LNCaP clone FGC (cell line): ENCODE results near the gene POU2F2.
A peak's percentile ranks its signal among the peaks of the same experiment; 100 is the strongest.
"Not testable (repeated sequence)": the region's sequence is repeated elsewhere in the genome, so short reads cannot be mapped to it uniquely, and the experiment has no call there.

ENCODE experiments used
- DNase-seq: peaks from one replicate; pipeline ENCODE4 v3.0.0-alpha.2; 2011; ENCODE audit warnings: low read depth
- H3K4me3 ChIP-seq: 2 replicates; pipeline ENCODE4 v1.5.1; 2011; ENCODE audit warnings: mild to moderate bottlenecking, low read depth, low read length, control low read depth
- TF ChIP-seq, protein P1 (sequence below): IDR thresholded peaks from 2 replicates; pipeline ENCODE4 v1.5.1; 2012; ENCODE audit warnings: mild to moderate bottlenecking; ENCODE audit not compliant: control insufficient read depth, insufficient read depth; ENCODE audit errors: extremely low read depth

POU2F2 gene

DNA sequence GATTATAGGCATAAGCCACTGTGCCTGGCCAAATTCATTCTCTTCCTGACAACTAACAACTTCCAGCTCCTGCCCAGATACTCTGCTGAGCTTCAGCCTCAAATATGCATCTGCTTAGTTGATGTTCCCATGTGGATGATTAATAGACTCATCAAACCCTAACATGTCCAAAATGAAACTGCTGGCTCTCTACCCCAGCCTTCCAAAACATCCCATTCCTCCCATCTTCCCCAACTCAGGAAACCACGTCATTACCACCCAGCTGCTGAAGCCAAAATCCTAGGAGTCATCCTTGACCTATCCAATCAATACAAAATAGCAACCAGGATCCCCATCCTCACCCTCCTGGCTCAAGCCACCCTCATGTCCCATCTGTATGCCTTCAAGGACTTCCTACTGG, 20.9 kb downstream of the POU2F2 start:
- TF ChIP-seq, protein P1, sequence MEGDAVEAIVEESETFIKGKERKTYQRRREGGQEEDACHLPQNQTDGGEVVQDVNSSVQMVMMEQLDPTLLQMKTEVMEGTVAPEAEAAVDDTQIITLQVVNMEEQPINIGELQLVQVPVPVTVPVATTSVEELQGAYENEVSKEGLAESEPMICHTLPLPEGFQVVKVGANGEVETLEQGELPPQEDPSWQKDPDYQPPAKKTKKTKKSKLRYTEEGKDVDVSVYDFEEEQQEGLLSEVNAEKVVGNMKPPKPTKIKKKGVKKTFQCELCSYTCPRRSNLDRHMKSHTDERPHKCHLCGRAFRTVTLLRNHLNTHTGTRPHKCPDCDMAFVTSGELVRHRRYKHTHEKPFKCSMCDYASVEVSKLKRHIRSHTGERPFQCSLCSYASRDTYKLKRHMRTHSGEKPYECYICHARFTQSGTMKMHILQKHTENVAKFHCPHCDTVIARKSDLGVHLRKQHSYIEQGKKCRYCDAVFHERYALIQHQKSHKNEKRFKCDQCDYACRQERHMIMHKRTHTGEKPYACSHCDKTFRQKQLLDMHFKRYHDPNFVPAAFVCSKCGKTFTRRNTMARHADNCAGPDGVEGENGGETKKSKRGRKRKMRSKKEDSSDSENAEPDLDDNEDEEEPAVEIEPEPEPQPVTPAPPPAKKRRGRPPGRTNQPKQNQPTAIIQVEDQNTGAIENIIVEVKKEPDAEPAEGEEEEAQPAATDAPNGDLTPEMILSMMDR = no peak
- DNase-seq = no peak
- H3K4me3 ChIP-seq = no peak overlapping the region

DNA sequence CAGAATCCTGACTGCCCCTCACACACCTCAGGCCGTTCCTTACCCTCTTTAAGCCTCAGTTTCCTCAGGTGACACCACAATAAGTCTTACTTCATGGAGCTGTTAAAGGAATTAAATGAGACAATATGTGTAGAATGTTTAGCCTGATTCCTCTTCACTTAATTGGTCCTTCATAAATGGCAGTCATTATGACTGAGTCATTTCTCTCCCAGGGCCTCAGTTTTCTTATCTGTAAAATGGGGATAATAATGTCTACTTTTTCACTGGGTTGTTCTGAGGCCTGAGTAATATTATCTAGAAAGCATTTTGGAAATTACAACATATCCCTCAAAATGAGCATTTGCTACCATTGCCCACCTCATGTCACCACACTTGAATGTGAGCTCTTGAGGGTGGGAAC, 21.6 kb downstream of the POU2F2 start:
- no peak for DNase-seq
- TF ChIP-seq, protein P1 = no peak
- H3K4me3 ChIP-seq = no peak overlapping the region

DNA sequence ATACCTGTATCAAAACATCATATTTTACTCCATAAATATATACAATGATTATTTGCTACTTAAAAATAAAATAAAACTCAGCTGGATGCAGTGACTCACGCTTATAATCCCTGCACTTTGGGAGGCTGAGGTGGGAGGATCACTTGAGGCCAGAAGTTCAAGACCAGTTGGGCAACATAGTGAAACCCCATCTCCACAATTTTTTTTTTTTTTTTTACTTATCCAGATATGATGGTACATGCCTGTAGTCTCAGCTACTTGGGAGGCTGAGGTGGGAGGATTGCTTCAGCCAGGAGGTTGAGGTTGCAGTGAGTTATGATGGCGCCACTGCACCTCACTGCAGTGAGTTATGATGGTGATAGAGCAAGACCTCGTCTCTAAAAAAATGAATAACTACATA, 22.4 kb downstream of the POU2F2 start:
- DNase-seq = no peak
- TF ChIP-seq, protein P1 = no peak
- H3K4me3 ChIP-seq = no peak overlapping the region

DNA sequence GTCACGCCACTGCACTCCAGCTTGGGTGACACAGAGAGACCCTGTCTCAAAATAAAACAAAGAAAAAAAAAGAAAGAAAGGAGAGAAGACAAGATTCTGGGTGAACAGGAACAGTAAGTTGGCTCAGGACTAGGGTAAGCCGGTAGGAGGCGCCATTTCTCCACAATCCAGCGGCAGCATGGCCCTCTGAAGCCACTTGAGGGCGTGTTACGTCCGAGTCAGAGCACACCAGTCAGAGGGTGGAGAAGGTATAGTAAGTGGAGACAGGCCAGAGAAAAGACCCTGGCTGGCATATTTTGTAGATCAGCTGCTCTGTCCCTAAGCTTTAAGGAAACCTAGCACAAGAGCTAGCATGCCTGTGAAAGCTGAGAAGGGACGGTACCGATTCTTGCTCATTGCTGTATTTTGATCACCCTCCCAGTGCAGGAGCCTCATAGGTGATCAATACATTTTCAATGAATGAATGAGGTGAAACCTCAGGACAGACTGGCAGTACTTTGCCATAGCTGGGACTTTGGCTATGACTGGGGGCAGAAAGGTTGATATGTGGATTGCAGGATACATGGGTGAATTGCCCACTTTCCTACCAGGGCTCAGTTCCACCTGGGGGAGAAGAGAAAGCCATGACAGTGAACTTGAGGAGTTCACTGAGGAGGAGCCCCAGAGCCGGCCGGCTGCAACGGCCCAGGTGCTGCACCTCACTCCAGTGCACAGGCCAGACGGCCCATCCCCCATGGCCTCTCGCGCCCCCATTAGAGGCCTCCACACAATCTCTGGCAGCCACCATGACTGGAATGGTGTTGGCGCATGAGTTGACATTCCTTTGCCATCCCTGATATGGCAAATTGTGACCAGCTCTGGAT, 23.5 kb downstream of the POU2F2 start:
- DNase-seq = peak; percentile 26
- H3K4me3 ChIP-seq = no peak overlapping the region
- TF ChIP-seq, protein P1 = peak; percentile 99

DNA sequence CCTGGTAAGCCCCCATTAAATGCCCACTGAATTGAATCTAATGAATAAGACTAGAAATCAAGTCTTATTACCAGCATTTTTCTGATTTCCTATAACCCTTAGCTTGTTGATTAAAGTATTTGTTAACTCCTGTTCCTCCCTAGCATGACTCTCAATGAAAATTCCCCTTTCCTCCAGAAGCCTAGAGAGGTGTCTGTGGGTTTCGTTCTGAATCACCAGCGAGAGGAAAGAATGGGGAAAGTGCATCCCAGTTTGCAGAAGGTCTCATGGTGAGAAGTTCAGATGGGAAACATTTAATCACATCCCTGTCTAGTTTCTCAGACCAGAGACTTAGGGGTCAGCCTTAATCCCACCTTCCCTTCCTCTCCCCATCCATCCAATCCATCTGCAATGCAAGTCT, 26.9 kb downstream of the POU2F2 start:
- no peak for DNase-seq
- TF ChIP-seq, protein P1 = no peak
- H3K4me3 ChIP-seq = no peak overlapping the region

DNA sequence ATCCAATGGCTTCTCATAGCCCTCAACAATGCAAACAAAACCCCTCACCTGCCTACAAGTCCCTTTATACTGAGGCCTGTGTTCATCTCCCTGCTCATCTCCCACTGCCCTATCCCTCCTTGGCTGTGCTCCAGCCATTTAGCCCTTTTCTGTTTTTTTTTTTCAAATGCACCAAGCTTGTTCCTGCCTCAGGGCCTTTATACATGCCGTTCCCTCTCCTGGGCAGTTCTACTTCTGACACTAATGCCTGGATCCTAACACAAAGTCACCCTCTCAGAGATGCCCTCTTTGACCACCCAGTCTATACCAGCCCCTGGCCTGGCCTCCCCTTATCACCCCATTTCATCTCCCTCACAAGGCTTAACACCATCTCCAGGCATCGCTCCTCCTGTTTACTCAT, 29.4 kb downstream of the POU2F2 start:
- TF ChIP-seq, protein P1 = no peak
- H3K4me3 ChIP-seq = no peak overlapping the region
- DNase-seq = no peak

DNA sequence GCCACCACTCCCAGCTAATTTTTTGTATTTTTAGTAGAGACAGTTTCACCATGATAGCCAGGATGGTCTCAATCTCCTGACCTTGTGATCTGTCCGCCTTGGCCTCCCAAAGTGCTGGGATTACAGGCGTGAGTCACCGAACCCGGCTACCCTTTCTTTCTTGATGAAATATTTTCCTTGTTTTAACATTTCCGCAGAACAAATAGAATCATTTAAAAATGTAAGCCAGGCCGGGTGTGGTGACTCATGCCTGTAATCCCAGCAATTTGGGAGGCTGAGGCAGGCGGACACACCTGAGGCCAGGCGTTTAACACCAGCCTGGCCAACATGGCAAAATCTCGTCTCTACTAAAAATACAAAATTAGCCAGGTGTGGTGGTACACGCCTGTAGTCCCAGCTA, 32.0 kb downstream of the POU2F2 start:
- not testable (repeated sequence) for H3K4me3 ChIP-seq, DNase-seq
